Fibroblast of the conjunctiva (primary cell): ENCODE results near the gene NBDY.

ENCODE experiments used
- DNase-seq: peaks from one replicate; pipeline ENCODE4 v3.0.0-alpha.2; 2010; ENCODE audit warnings: low read depth

Gene NBDY

GRCh38 chrX:56785442-56785841 lies 56.4 kb downstream of the NBDY start:
- DNase-seq: no peak

DNA sequence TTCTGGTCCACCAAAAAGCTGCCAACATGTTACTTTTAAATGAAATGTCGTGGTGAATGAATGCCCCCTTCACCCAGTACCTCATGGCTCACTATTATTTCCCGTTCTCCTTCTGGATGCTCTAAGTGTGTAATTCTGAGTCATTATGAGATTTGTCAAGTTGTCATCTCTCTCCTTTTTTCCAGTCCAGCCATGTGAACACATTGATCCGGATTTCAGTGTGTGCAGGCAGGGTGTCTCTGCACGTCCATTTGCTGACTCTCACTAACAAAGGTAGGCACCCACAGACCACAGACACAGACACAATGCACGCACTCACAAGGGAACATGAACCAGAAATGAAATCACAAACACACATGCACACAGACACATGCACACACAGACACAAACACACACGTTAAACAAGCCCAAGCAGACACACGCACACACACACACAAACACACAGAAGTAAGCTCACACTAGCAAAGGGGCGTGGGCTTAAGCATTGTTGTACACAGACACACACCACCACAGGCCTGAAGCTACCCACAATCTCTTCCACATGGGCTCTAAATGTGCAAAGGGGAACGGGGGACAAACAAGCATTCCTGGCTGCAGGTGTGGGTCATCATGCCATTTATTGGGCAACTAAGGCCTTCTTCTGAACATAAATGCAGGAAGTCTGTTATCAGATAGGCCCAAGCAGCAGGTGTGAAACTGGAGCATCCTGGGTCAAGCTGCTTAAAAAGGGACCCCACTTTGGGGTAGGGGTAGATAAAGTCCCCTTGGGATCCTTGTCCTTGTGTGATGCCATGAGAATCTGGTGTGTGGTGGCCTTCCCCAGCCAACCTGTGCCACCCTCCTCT lies 58.1 kb downstream of the NBDY start:
- DNase-seq: no peak

DNA sequence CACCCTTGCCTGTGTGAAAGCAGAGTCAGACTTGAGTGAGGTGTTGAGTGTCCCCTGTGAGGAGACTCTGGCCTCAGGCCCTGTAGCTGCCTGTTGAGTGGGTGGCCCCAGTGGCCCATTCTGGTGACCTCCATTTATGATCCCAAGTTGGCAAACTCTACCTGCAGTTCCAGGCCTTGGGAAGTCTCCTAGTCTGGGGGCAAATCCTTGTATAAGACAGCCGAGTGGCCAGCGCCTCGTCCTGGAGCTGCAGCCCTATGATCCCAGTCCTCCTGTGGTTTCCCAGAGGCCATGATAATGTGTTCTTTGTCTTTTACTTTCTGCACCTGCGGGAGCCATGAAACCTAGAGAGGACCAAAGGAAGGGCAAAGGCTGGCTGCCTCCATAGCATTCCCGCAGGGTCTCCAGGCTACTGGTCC lies 58.7 kb downstream of the NBDY start:
- DNase-seq: no peak

- peak; percentile 33 for DNase-seq
Observed at GRCh38 chrX:56788229-56788628, 59.2 kb downstream of the NBDY start.

DNA sequence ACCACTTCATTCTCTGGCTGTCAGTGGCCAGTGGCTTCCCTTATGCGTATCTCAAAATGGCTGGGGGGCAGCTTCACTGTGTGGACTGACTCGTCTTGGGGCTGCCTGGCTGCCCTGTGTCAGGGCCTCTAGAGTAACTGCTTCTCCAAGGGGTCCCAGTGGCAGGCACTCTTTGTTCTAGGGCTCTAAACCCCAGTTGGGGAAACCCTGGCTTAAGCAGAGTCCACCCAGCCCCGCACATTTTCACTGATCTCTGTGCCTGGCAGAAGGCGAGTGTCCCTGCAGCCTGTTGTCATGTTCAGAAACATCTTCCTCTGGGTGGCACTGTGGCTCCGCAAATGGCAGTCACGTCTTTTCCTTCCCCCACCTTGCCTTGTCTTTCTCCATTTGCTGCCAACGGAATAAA lies 59.7 kb downstream of the NBDY start:
- peak; percentile 59 for DNase-seq

GRCh38 chrX:56789518-56790070 lies 60.6 kb downstream of the NBDY start:
- no peak for DNase-seq

- DNase-seq: no peak
Observed at GRCh38 chrX:56790778-56791177, 61.7 kb downstream of the NBDY start.

DNA sequence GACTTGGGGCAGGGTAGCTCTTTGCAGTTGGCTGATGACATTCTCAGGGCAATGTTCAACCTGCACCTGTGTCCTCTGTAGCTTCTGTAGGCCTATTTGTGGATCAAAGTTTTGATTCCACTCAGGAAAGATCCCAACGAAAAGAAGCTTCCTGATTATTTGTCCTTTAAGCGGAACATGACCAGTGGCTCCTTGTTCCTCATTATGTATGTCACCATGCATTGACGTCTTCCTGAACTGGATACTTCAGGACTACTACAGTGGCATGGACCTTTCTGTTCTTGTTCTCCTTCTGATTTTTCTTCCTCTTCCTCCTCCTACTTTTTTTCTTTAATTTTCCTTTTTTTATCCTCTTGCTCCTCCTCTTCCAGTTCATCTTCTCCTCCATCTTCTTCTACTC lies 62.4 kb downstream of the NBDY start:
- DNase-seq: no peak

DNA sequence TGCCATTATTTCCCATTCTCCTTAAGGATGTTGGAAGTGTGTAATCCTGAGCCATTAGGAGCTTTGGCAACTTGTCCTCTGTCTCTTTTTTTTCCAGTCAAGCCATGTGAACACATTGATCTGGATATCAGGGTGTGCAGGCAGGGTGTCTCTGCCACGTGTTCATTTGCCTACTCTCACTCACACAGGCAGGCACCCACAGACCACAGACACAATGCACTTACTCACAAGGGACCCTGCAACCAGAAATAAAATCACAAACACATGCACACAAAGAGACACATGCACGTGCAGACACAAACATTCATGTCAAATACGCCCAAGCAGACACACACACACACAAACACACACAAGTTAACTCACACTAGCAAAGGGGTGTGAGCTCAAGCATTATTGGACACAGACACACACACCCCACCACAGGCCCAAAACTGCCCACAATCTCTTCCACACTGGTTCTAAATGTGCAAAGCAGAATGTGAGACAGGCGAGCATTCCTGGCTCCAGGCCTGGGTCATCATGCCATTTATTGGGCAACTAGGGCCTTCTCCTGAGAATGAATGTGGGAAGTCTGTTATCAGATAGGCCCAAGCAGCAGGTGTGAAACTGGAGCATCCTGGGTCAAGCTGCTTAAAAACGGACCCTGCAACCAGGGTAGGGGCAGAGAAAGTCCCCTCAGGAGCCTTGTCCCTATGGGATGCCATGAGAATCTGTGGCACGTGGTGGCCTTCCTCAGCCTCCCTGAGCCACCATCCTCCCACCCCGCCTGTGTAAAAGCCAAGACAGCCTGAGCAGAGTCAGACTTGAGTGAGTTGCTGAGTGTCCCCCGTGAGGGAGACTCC lies 63.4 kb downstream of the NBDY start:
- DNase-seq: no peak

GRCh38 chrX:56793112-56793430 lies 64.0 kb downstream of the NBDY start:
- no peak for DNase-seq

DNA sequence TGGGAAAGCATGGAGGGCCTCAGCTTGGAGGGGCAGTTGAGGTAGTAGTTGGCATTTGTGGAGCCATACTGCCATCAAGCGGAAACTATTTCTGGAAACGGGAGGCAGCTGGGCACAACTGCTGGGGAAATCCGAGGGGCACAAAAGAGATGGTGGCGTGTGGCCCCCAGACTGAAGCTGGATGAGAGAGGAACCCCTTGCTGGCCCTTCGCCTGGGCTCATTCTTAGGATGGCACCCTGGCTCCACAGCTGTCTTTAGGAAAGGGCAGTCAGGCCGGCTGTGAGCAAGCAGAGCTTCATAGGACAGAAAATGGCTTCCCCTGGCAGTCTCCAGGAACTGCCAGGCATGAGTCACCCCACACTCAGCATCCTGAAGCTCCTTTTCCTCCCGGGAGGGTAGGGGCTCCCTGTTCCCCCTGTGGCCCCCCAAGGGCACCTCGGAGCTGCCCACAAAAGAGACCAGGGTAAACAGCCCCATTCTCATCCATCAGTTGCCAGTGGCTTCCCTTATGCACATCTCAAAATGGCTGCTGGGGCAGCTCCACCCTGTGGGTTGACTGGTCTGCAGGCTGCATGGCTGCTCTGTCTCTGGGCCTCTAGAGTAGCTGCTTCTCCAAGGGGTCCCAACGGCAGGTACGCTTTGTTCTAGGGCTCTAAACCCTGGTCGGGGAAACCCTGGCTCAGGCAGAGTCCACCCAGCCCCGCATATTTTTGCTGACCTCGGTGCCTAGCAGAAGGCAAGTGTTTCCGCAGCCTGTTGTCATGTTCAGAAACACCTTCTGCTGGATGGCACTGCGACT lies 64.7 kb downstream of the NBDY start:
- DNase-seq: no peak

DNA sequence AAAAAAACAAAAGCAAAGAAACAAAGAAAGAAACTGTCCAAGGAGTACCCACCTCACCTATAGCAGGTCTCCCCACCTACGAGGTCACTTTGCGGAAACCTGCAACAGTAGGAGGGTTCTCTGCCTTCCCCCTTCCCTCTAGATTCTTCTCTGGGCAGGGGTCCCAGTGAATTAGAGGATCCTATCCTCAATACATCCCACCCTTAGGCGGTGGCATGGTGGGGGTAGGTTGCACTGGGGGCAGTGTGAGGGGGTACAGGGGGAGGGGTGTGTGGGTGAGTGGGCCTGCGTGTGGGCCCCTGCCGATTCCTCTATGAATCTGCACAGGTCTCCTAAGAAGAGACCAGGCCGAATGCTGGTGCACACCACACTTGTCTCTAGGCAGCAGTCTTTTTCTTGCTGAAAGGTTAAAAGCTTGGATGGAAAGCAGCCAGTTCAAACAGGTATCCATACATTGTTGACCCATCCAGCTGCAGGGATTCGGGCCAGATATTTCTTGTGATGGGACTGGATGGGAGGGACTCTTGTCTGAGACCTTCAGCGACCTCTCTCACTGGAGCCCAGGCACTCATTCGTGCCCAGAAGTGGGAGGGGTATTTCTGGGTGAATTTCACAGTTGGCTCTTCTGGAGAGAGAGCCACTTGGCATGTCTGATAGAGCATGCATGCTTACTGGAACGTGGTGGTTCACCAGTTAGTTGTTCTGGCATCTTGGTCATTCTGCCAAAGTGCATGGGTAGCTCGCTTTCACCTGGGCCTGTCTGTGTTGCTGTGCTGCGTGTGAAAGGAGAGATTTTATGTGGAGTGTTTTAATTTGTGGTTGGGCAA lies 65.6 kb downstream of the NBDY start:
- no peak for DNase-seq

GRCh38 chrX:56795309-56795868 lies 66.3 kb downstream of the NBDY start:
- DNase-seq: no peak

DNA sequence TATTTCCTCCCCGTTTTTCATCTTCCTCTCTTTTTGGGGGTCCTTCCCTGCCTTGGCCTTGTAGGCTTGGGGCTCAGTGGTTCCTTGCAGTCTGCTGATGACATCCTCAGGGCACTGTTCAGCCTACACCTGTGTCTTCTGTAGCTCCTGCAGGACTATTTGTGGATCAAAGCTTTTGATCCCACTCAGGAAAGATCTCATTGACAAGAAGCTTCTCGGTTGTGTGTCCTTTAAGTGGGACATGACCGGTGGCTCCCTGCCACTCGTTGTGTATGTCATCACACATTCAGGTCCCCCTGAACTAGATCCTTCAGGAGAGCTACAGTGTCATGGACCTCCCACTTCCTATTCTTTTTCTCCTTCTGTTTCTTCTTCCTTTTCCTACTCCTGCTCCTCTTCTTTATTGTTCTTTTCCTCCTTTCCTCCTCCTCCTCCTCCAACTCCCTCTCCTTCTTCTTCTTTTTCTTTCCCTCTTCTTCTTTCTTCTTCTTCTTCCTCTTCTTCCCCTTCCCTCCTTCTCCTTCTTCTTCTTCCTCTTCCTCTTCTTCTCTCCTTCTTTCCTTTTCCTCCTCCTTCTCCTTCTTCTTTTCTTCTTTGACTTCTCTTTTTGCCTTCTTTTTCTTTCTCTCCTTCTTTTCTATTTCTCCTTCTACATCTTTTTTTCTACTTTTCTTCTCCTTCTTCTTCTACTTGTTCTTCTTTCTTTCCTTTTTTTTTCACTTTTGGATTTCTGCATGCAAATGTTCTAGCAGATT lies 67.8 kb downstream of the NBDY start:
- DNase-seq: no peak

- no peak for DNase-seq
Observed at GRCh38 chrX:56797574-56798338, 68.7 kb downstream of the NBDY start.

DNA sequence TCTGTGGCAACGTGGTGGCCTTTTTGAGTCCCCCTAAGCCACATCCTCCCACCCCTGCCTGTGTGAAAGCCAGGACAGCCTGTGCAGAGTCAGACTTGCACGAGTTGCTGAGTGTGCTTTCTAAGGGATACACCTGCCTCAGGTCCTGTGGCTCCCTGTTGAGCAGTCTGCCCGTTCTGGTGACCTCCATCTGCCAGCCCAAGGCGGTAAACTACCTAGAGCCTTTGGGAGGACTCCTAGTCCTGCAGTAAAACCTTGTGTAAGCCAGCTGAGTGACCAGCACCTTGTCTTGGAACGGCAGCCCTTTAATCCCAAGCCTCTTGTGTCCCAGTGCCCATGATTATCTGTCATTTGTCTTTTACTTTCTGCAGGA lies 69.3 kb downstream of the NBDY start:
- no peak for DNase-seq

- no peak for DNase-seq
Observed at GRCh38 chrX:56798866-56799758, 70.1 kb downstream of the NBDY start.

- no peak for DNase-seq
Observed at GRCh38 chrX:56800307-56800706, 71.3 kb downstream of the NBDY start.

DNA sequence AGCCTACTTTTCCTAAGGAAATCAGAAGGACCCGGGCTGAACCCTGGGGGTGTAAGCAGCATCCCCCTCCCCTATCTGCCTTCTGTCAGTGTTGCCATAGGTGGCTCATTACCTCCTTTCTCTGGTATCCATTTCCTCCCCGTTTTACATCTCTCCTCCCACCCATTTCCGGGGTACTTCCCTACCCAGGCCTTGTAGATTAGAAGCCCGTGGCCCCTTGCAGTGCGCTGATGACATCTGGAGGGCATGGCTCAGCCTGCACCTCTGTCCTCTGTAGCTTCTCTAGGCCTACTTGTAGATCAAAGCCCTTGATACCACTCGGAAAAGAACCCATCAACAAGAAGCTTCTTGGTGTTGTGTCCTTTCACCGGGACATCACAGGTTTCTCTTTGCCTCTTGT lies 71.8 kb downstream of the NBDY start:
- no peak for DNase-seq
